ENCODE results near the gene MSL2. TPM values are rescaled to one million over a fixed set of nuclear protein-coding genes. Genes with fewer than 3 reads are reported as not detected.
"Not testable (repeated sequence)": the region's sequence is repeated elsewhere in the genome, so short reads cannot be mapped to it uniquely, and the experiment has no call there.

The MSL2 gene
- total and polyA plus RNA-seq, 9 donors = 14.3 to 47.9 (median 39.4) TPM

DNA sequence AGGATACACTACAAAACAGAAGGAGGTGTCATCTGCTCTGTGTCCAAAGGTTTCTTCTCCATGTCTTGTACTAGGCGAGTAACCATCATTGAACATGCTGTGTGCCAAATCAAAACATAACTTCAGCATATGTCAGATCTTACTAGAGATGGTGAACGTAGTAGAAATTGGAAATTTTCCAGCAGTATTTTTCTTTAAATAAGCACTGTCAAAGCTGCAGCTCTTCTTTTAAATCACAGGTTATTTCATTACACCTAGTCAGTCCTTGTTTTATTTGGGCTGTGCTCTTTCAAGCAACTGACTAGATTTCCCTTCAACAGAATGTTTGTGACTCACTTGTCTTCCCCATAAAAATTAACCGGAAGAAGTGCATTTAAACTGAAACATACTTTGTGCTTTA, 46.5 kb downstream of the MSL2 start:
- H3K27ac ChIP-seq = no peak overlapping the region
- 60 to 66% (median 64%) methylated on average over 3 of the region's 3 CpGs for WGBS, 3 donors
- peaks cover 1% of the 10 kb centered on the region for H3K4me1 ChIP-seq (ENCODE audit: insufficient read depth)
- DNase-seq = no peak
- H3K9me3 ChIP-seq = no peaks in the 10 kb centered on the region
- H3K27me3 ChIP-seq = no peaks in the 10 kb centered on the region
- intact Hi-C loops (cut with DNase I) = no loop called here
- TF ChIP-seq POLR2A (IDR thresholded peaks at IDR 0.05) = no peak
- TF ChIP-seq, protein P1, sequence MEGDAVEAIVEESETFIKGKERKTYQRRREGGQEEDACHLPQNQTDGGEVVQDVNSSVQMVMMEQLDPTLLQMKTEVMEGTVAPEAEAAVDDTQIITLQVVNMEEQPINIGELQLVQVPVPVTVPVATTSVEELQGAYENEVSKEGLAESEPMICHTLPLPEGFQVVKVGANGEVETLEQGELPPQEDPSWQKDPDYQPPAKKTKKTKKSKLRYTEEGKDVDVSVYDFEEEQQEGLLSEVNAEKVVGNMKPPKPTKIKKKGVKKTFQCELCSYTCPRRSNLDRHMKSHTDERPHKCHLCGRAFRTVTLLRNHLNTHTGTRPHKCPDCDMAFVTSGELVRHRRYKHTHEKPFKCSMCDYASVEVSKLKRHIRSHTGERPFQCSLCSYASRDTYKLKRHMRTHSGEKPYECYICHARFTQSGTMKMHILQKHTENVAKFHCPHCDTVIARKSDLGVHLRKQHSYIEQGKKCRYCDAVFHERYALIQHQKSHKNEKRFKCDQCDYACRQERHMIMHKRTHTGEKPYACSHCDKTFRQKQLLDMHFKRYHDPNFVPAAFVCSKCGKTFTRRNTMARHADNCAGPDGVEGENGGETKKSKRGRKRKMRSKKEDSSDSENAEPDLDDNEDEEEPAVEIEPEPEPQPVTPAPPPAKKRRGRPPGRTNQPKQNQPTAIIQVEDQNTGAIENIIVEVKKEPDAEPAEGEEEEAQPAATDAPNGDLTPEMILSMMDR (IDR thresholded peaks at IDR 0.05) = no peak
- TF ChIP-seq EP300 (IDR thresholded peaks at IDR 0.05) = no peak
- H3K4me3 ChIP-seq = no peak overlapping the region
- H3K36me3 ChIP-seq = no peaks in the 10 kb centered on the region

DNA sequence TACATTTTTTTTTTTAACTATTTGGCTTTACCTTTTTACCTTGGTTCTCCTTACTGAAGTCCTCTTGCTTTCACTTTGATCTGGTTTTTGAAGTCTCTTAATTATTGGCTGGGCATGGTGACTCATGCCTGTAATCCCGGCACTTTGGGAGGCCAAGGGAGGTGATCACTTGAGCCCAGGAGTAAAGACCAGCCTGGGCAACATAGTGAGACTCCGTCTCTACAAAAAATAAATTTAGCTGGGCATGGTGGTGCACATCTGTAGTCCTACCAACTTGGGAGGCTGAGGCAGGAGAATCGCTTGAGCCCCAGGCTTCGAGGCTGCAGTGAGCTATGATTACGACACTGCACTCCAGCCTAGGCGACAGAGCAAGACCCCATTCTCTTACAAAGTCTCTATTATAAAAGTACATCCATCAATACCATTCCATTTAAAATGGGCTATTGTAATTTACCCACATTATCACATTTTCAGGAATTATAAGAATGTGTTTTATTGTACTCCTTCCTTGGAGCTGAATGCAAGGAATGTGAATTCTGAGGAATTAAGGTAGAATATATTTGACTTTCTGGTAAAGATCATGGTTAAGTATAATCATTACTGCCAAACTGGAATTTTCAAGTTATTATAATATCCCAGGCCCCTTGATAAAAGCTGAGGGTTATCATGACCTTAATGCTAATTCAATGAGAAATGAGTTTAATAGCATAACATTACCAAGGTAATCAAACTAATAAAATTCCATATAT, 49.0 kb downstream of the MSL2 start:
- 85 to 87% (median 86%) methylated on average over 6 of the region's 6 CpGs for WGBS, 3 donors
- Histone ChIP-seq H3K36me3 (no peaks in the 10 kb centered on the region), H3K4me1 (ENCODE audit: insufficient read depth) (peaks cover 2% of the 10 kb centered on the region), H3K27me3 (no peaks in the 10 kb centered on the region), H3K4me3 (no peak overlapping the region), H3K9me3 (no peaks in the 10 kb centered on the region), H3K27ac (no peak overlapping the region)
- no peak for DNase-seq
- intact Hi-C loops (cut with DNase I) = no loop called here
- TF ChIP-seq, protein P1 (IDR thresholded peaks at IDR 0.05) = no peak
- TF ChIP-seq POLR2A (IDR thresholded peaks at IDR 0.05) (no peak), EP300 (IDR thresholded peaks at IDR 0.05) (no peak)

DNA sequence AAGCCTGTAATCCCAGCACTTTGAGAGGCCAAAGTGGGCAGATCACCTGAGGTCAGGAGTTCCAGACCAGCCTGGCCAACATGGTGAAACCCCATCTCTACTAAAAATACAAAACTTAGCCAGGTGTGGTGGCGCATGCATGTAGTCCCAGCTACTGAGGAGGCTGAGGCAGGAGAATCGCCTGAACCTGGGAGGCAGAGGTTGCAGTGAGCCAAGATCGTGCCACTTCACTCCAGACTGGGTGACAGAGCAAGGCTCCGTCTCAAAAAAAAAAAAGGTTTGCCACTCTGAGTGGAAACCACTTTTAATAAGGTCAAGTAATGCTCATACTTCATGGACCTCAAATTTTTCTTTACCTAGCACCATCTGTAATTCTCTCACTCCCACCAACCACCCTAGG, 51.7 kb downstream of the MSL2 start:
- H3K36me3 ChIP-seq; H3K4me1 ChIP-seq (ENCODE audit: insufficient read depth); H3K27me3 ChIP-seq; DNase-seq; H3K27ac ChIP-seq; intact Hi-C loops (cut with DNase I); H3K9me3 ChIP-seq; H3K4me3 ChIP-seq: not testable (repeated sequence)
- 93 to 98% (median 97%) methylated on average over 4 of the region's 4 CpGs for WGBS, 3 donors

DNA sequence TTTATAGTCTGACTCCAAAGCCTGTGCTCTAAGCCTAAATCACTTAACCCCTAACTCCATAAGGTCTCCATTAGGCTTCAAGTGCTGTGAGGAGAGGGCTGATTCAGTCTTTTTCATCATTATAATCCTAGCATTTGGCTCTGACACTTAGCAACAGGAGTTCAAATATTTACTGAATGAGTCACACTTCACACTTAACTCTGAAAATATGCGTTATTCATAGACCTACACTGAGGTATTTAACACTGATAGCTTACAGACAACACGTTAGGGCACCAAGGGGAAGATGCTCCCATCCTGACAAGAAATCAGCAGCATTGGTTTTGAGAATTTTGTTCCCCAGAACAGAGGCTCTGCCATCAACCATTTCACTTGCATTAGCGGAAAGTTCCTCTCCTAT, 53.5 kb downstream of the MSL2 start:
- Histone ChIP-seq H3K36me3 (no peaks in the 10 kb centered on the region), H3K4me3 (no peak overlapping the region), H3K27ac (no peak overlapping the region), H3K27me3 (no peaks in the 10 kb centered on the region), H3K9me3 (no peaks in the 10 kb centered on the region), H3K4me1 (ENCODE audit: insufficient read depth) (peaks cover 3% of the 10 kb centered on the region)
- DNase-seq = no peak
- TF ChIP-seq, protein P1 (IDR thresholded peaks at IDR 0.05) = no peak
- no peak for TF ChIP-seq EP300 (IDR thresholded peaks at IDR 0.05)
- no peak for TF ChIP-seq POLR2A (IDR thresholded peaks at IDR 0.05)
- WGBS, 3 donors = 32 to 37% (median 36%) methylated on average over 3 of the region's 3 CpGs
- intact Hi-C loops (cut with DNase I) = no loop called here

DNA sequence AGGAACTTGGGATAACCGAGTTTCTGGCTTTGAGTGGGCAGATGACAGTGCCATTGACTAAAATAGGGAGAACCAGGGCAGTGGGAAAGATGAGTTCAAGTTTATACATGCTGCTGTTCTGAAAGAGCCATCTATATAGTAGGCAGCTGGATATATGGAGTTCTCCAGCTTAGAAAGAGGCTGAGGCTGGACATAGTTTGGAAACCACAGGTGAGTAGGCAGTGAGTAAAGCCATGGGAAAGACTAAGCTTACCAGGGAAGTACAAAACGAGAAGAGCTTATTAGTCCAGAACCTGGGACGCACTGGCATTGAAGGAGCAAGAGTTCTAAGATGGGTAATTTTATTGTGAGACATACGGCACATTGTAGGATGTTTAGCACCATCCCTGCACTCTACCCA, 54.2 kb downstream of the MSL2 start:
- WGBS, 3 donors = 89 to 93% (median 92%) methylated on average over 4 of the region's 4 CpGs
- TF ChIP-seq EP300 (IDR thresholded peaks at IDR 0.05) (no peak), POLR2A (IDR thresholded peaks at IDR 0.05) (no peak)
- TF ChIP-seq, protein P1 (IDR thresholded peaks at IDR 0.05) = no peak
- intact Hi-C loops (cut with DNase I) = no loop called here

More for the DNA sequence above, 54.2 kb downstream of the MSL2 start:
- H3K9me3 ChIP-seq = no peaks in the 10 kb centered on the region
- no peak overlapping the region for H3K4me3 ChIP-seq
- H3K27me3 ChIP-seq = no peaks in the 10 kb centered on the region
- no peaks in the 10 kb centered on the region for H3K36me3 ChIP-seq
- H3K4me1 ChIP-seq (ENCODE audit: insufficient read depth) = peaks cover 3% of the 10 kb centered on the region
- no peak for DNase-seq
- no peak overlapping the region for H3K27ac ChIP-seq

Measured in ovary (tissue), 9 donors.